GM10248 (cell line): ENCODE data around the gene ZMPSTE24.

ENCODE experiments used
- CTCF ChIA-PET: fragments of 300-600 bp; sonication (Branson Sonifier 250); formaldehyde crosslinking; extraction: SDS; loops from one replicate; lab custom pipeline; 2021; ENCODE audit warnings: antibody characterized with exemption; lab: Yijun Ruan, JAX
- POLR2A ChIA-PET: fragments of 350-650 bp; sonication (Branson Sonifier 250); formaldehyde crosslinking; extraction: SDS; loops from one replicate; lab custom pipeline; 2020; ENCODE audit warnings: antibody characterized with exemption; lab: Yijun Ruan, JAX
- DNase-seq: peaks from one replicate; pipeline ENCODE4 v3.0.0; 2012; ENCODE audit errors: extremely low spot score
- CTCF ChIP-seq: IDR thresholded peaks from 2 replicates; pipeline ENCODE4 v1.5.1; 2012; ENCODE audit warnings: mild to moderate bottlenecking, low read depth; ENCODE audit errors: extremely low read depth, missing control alignments, control extremely low read depth

ZMPSTE24 gene

GRCh38 chr1:40226192-40226591, 31.8 kb upstream of the ZMPSTE24 start:
- CTCF ChIA-PET, result interaction anchor here (0.8 to 2.9 kb wide), 3 partner anchors 14 to 113 kb away, joined by 3 to 9 read pairs (median 6); no protein-coding TSS in a partner anchor
- TF ChIP-seq CTCF, result no peak
- POLR2A ChIA-PET, result interaction anchor here (0.6 kb wide), 1 partner anchor 40 kb away, joined by 3 read pairs; no protein-coding TSS in a partner anchor
- no peak for DNase-seq

- POLR2A ChIA-PET, result interaction anchor here (0.6 to 1.1 kb wide), 2 partner anchors 9 to 144 kb away, joined by 3 to 4 read pairs; no protein-coding TSS in a partner anchor
- DNase-seq, result peak; percentile 73
- CTCF ChIA-PET, result interaction anchor here (0.9 to 5.9 kb wide), 6 partner anchors 9 to 107 kb away, joined by 3 to 32 read pairs (median 4); no protein-coding TSS in a partner anchor
- TF ChIP-seq CTCF, result no peak
Observed at GRCh38 chr1:40232444-40232843, 25.6 kb upstream of the ZMPSTE24 start.

GRCh38 chr1:40239626-40240025, 18.4 kb upstream of the ZMPSTE24 start:
- CTCF ChIA-PET, result interaction anchor here (1.4 to 5.0 kb wide), 8 partner anchors 9 to 99 kb away, joined by 3 to 32 read pairs (median 7); no protein-coding TSS in a partner anchor
- TF ChIP-seq CTCF, result no peak
- DNase-seq, result no peak
- POLR2A ChIA-PET, result no interaction called here

- ChIA-PET POLR2A (no interaction called here), CTCF (interaction anchor here (1.4 to 5.0 kb wide), 9 partner anchors 9 to 98 kb away, joined by 3 to 32 read pairs (median 7); no protein-coding TSS in a partner anchor)
- no peak for TF ChIP-seq CTCF
- no peak for DNase-seq
Observed at GRCh38 chr1:40240390-40240789, 17.6 kb upstream of the ZMPSTE24 start.

GRCh38 chr1:40241362-40241761, 16.7 kb upstream of the ZMPSTE24 start:
- ChIA-PET CTCF (interaction anchor here (1.4 to 5.0 kb wide), 8 partner anchors 10 to 97 kb away, joined by 4 to 32 read pairs (median 7); no protein-coding TSS in a partner anchor), POLR2A (interaction anchor here (0.6 to 1.0 kb wide), 2 partner anchors 9 to 738 kb away, joined by 3 to 4 read pairs; partner anchors contain the start of gene CTPS1)
- no peak for TF ChIP-seq CTCF
- DNase-seq, result no peak

- ChIA-PET POLR2A (no interaction called here), CTCF (interaction anchor here (1.7 to 5.0 kb wide), 5 partner anchors 8 to 95 kb away, joined by 3 to 32 read pairs (median 11); no protein-coding TSS in a partner anchor)
- TF ChIP-seq CTCF, result no peak
- no peak for DNase-seq
Observed at GRCh38 chr1:40243351-40243750, 14.7 kb upstream of the ZMPSTE24 start.
